Hepatocyte (in vitro differentiated cells): ENCODE measurements around the gene ADGRF1.

Experiments used
- EZH2 ChIP-seq: fragments of 200-600 bp; sonication (generic); IDR thresholded peaks from 2 replicates; pipeline ENCODE4 v1.6.1; 2016; ENCODE audit warnings: antibody characterized with exemption, mild to moderate bottlenecking, borderline replicate concordance
- EZH2phosphoT487 ChIP-seq: fragments of 200-600 bp; sonication (generic); IDR thresholded peaks from one replicate; pipeline ENCODE4 v1.6.1; 2018; ENCODE audit warnings: antibody characterized with exemption, mild to moderate bottlenecking, low read depth, moderate library complexity; ENCODE audit not compliant: unreplicated experiment, severe bottlenecking
- TF ChIP-seq, protein P1 (sequence below): fragments of 200-600 bp; sonication (generic); IDR thresholded peaks from 2 replicates; pipeline ENCODE4 v1.5.1; 2016; ENCODE audit warnings: antibody characterized with exemption, mild to moderate bottlenecking; ENCODE audit not compliant: poor library complexity

DNA sequence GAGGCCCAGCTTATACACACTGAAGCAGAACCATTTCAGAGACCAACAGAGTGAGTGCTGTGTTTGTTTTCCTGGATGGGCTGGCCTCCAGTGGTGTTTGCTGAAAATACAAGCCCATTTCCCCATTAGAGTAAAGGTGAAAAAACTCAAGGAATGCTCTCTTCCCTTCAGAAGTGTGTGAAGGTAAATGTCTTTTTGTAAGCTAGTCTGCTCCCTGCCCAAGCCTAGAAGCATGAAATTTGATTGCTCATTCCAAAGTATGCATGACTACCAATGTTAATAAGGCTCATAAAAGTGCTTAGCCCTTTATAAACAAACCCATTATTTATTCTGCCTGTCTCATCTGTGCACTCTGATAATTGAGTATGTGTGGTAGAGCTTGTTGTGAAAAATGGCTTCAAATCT lies 59.1 kb downstream of the ADGRF1 start:
- no peak for TF ChIP-seq EZH2phosphoT487
- TF ChIP-seq, protein P1, sequence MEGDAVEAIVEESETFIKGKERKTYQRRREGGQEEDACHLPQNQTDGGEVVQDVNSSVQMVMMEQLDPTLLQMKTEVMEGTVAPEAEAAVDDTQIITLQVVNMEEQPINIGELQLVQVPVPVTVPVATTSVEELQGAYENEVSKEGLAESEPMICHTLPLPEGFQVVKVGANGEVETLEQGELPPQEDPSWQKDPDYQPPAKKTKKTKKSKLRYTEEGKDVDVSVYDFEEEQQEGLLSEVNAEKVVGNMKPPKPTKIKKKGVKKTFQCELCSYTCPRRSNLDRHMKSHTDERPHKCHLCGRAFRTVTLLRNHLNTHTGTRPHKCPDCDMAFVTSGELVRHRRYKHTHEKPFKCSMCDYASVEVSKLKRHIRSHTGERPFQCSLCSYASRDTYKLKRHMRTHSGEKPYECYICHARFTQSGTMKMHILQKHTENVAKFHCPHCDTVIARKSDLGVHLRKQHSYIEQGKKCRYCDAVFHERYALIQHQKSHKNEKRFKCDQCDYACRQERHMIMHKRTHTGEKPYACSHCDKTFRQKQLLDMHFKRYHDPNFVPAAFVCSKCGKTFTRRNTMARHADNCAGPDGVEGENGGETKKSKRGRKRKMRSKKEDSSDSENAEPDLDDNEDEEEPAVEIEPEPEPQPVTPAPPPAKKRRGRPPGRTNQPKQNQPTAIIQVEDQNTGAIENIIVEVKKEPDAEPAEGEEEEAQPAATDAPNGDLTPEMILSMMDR = no peak
- no peak for TF ChIP-seq EZH2
